ENCODE data around the gene DLGAP1. TPM values are rescaled to one million over a fixed set of nuclear protein-coding genes. Genes with fewer than 3 reads are reported as not detected.

DLGAP1 gene
- polyA plus RNA-seq, 1 donor from 2014 or later = 4.5 TPM

DNA sequence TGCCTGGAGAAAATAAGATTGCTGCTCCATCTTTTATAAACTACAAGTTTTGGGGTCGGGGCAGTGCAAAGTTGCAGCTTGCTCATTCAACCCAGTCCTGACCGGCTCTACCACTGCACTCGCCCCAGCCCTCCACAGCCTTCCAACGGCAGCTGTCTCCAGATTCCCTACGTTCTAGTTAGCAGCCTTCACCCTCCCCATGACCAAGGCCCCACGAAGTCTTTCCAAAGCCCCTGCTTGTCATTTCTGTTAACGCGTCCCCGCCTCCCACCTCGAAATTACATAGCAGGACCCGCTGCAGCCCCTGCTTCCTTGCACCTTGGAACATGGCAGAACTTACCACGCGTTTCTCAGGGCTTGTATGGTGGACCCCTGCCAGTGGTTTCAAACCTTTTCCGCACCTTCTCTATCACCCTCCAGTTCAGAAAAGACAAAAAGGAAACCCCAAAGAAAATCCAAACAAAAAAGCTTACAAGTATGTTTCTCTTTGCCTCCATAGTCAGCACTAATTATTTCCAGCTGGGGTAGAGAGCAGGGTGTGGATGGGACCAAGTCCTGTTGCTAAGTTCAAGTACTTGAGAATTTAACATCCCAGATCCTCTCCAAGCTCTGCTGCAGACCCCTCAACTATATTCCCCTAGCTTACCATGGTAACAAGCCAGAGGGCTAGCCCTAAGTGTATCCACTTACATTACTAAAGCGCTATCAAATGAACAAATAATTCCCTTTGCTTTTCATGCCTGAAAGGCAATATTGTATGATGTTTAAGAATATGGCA, 843.6 kb downstream of the DLGAP1 start:
- H3K9ac ChIP-seq (ENCODE audit: low read length) = no peak overlapping the region
- TF ChIP-seq EZH2 (IDR thresholded peaks at IDR 0.05; ENCODE audit: borderline replicate concordance, insufficient read depth, low read length, poor library complexity, severe bottlenecking) = no peak
- H3K4me2 ChIP-seq (ENCODE audit: low read length) = no peak overlapping the region
- H4K20me1 ChIP-seq (ENCODE audit: insufficient read depth) = no peaks in the 10 kb centered on the region
- H3K4me3 ChIP-seq (ENCODE audit: low read length) = no peak overlapping the region
- no peak overlapping the region for H2AFZ ChIP-seq (ENCODE audit: low read depth, low read length)
- H3K27me3 ChIP-seq (ENCODE audit: insufficient read depth, low read depth, low read length) = no peaks in the 10 kb centered on the region
- H3K9me3 ChIP-seq (ENCODE audit: low read length) = no peaks in the 10 kb centered on the region
- H3K9me2 ChIP-seq (ENCODE audit: insufficient read depth, low read length) = no peaks in the 10 kb centered on the region
- no peaks in the 10 kb centered on the region for H3K36me3 ChIP-seq (ENCODE audit: insufficient read depth, low read length)
- no peaks in the 10 kb centered on the region for H3K79me2 ChIP-seq (replicated peaks; ENCODE audit: insufficient read depth, low read length)
- no peaks in the 10 kb centered on the region for H3F3A ChIP-seq (ENCODE audit: insufficient read depth, low read length, poor library complexity, severe bottlenecking)
- H3K27ac ChIP-seq (ENCODE audit: low read length) = no peak overlapping the region

DNA sequence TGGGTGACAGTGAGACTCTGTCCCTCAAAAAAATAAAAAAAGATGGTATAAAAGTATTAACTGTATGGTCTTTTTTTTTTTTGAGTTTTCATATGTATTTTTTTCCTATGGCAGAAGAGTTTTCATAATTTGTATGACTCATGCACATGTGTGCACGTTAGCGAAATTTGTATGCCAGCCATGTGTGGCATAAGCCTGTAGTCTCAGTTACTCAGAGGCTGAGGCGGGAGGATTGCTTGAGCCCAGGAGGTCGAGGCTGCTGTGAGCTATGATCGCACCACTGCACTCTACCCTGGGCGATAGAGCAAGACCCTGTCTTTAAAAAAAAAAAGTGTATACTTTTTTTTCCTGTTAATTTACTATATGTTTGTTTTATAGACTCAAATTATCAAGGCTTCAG, 844.3 kb downstream of the DLGAP1 start:
- H3K79me2 ChIP-seq (replicated peaks; ENCODE audit: insufficient read depth, low read length) = no peaks in the 10 kb centered on the region
- no peak overlapping the region for H3K4me2 ChIP-seq (ENCODE audit: low read length)
- no peak overlapping the region for H3K9ac ChIP-seq (ENCODE audit: low read length)
- H3F3A ChIP-seq (ENCODE audit: insufficient read depth, low read length, poor library complexity, severe bottlenecking) = no peaks in the 10 kb centered on the region
- no peaks in the 10 kb centered on the region for H3K9me3 ChIP-seq (ENCODE audit: low read length)
- H4K20me1 ChIP-seq (ENCODE audit: insufficient read depth) = no peaks in the 10 kb centered on the region
- no peak overlapping the region for H2AFZ ChIP-seq (ENCODE audit: low read depth, low read length)
- no peaks in the 10 kb centered on the region for H3K36me3 ChIP-seq (ENCODE audit: insufficient read depth, low read length)
- TF ChIP-seq EZH2 (IDR thresholded peaks at IDR 0.05; ENCODE audit: borderline replicate concordance, insufficient read depth, low read length, poor library complexity, severe bottlenecking) (no peak), TAF1 (IDR thresholded peaks at IDR 0.05; ENCODE audit: low read depth) (no peak), EP300 (conservative IDR thresholded peaks at IDR 0.05; ENCODE audit: poor library complexity, severe bottlenecking) (no peak), POLR2AphosphoS5 (IDR thresholded peaks at IDR 0.05) (no peak), MXI1 (conservative IDR thresholded peaks at IDR 0.05; ENCODE audit: poor library complexity, severe bottlenecking) (no peak), RAD21 (conservative IDR thresholded peaks at IDR 0.05) (no peak)
- TF ChIP-seq, protein P1, sequence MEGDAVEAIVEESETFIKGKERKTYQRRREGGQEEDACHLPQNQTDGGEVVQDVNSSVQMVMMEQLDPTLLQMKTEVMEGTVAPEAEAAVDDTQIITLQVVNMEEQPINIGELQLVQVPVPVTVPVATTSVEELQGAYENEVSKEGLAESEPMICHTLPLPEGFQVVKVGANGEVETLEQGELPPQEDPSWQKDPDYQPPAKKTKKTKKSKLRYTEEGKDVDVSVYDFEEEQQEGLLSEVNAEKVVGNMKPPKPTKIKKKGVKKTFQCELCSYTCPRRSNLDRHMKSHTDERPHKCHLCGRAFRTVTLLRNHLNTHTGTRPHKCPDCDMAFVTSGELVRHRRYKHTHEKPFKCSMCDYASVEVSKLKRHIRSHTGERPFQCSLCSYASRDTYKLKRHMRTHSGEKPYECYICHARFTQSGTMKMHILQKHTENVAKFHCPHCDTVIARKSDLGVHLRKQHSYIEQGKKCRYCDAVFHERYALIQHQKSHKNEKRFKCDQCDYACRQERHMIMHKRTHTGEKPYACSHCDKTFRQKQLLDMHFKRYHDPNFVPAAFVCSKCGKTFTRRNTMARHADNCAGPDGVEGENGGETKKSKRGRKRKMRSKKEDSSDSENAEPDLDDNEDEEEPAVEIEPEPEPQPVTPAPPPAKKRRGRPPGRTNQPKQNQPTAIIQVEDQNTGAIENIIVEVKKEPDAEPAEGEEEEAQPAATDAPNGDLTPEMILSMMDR (IDR thresholded peaks at IDR 0.05; ENCODE audit: poor library complexity, severe bottlenecking) = no peak
- TF ChIP-seq, protein P2, sequence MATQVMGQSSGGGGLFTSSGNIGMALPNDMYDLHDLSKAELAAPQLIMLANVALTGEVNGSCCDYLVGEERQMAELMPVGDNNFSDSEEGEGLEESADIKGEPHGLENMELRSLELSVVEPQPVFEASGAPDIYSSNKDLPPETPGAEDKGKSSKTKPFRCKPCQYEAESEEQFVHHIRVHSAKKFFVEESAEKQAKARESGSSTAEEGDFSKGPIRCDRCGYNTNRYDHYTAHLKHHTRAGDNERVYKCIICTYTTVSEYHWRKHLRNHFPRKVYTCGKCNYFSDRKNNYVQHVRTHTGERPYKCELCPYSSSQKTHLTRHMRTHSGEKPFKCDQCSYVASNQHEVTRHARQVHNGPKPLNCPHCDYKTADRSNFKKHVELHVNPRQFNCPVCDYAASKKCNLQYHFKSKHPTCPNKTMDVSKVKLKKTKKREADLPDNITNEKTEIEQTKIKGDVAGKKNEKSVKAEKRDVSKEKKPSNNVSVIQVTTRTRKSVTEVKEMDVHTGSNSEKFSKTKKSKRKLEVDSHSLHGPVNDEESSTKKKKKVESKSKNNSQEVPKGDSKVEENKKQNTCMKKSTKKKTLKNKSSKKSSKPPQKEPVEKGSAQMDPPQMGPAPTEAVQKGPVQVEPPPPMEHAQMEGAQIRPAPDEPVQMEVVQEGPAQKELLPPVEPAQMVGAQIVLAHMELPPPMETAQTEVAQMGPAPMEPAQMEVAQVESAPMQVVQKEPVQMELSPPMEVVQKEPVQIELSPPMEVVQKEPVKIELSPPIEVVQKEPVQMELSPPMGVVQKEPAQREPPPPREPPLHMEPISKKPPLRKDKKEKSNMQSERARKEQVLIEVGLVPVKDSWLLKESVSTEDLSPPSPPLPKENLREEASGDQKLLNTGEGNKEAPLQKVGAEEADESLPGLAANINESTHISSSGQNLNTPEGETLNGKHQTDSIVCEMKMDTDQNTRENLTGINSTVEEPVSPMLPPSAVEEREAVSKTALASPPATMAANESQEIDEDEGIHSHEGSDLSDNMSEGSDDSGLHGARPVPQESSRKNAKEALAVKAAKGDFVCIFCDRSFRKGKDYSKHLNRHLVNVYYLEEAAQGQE (IDR thresholded peaks at IDR 0.05; ENCODE audit: borderline replicate concordance) = no peak
- no peaks in the 10 kb centered on the region for H3K9me2 ChIP-seq (ENCODE audit: insufficient read depth, low read length)
- H3K4me3 ChIP-seq (ENCODE audit: low read length) = no peak overlapping the region
- H3K27ac ChIP-seq (ENCODE audit: low read length) = no peak overlapping the region
- H3K27me3 ChIP-seq (ENCODE audit: insufficient read depth, low read depth, low read length) = no peaks in the 10 kb centered on the region

All from neural cell (in vitro differentiated cells).